HG03442 (cell line): ENCODE results near the gene TYK2.
A peak's percentile ranks its signal among the peaks of the same experiment; 100 is the strongest.

Source experiments
- ATAC-seq: cut with Tn5 transposase; IDR thresholded peaks from one replicate; pipeline ENCODE4 v1.9.1; 2021; ENCODE audit warnings: mild to moderate bottlenecking, moderate library complexity; ENCODE audit not compliant: unreplicated experiment

Gene TYK2

DNA sequence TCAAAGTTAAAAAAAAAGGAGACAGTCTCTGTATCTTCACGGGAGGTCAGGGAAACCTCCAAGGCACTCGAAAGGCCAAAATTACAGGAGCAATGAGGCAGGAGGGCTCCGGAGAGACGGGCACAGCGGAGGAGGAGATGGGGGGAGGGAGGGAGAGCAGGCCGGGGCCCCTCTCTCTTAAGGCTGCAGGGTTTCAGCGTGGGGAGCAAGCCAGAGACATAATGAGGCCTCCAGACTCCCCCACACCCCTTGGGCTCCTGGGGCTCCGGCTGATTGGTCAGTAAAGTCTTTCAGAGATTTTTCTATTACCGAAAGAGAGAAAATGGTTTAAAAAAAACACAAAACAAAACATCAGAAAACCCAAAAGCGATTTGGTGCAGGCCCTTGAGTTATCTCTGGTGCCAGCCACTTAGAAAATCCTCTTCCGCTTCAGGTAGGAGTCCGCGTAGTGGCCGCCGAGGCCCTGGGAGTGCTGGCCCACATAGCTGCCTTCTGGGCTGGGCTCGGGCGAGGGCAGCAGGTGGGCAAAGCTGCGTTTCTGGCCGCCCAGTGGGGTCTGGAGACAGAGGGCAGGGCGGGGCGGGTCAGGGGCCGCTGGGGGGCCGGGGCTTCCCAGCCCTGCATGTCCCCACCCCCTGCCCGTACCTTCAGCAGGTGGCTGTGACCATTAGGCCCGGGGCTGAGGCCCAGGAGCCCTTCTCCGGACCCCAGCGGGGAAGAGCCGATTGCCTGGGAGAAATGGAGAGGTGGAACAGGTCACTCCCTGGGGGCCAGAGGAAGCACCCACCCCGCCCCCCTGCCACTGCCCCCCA, 63.1 kb downstream of the TYK2 start:
- ATAC-seq = no peak

GRCh38 chr19:10316229-10317044, 63.9 kb downstream of the TYK2 start:
- ATAC-seq = no peak

- peak; percentile 67 for ATAC-seq
These were observed 64.8 kb downstream of the TYK2 start, which contains the start of gene FDX2 for GRCh38 chr19:10315335-10316214. FDX2 (minus strand) TSS chr19:10316015; CDS start chr19:10315996, 19 bp downstream.

GRCh38 chr19:10309423-10309822, 70.9 kb downstream of the TYK2 start, which contains the start of gene ZGLP1:
ZGLP1 (minus strand) TSS chr19:10309815.
- no peak for ATAC-seq

DNA sequence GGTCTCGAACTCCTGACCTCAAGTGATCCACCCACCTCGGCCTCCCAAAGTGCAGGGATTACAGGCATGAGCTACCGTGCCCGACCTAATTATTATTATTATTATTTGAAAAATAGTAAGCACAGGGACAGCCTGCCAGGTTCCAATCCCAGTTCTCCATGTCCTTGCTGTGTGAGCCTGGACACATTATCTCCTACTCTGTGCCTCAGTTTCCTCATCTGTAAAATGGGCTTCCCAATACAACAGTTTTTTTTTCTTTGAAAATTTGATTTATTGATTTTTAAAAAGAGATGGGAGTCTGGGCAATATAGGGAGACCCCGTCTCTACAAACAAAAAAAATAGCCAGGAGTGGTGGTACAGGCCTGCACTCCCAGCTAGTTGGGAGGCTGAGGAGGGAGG, 74.0 kb downstream of the TYK2 start:
- ATAC-seq = no peak

DNA sequence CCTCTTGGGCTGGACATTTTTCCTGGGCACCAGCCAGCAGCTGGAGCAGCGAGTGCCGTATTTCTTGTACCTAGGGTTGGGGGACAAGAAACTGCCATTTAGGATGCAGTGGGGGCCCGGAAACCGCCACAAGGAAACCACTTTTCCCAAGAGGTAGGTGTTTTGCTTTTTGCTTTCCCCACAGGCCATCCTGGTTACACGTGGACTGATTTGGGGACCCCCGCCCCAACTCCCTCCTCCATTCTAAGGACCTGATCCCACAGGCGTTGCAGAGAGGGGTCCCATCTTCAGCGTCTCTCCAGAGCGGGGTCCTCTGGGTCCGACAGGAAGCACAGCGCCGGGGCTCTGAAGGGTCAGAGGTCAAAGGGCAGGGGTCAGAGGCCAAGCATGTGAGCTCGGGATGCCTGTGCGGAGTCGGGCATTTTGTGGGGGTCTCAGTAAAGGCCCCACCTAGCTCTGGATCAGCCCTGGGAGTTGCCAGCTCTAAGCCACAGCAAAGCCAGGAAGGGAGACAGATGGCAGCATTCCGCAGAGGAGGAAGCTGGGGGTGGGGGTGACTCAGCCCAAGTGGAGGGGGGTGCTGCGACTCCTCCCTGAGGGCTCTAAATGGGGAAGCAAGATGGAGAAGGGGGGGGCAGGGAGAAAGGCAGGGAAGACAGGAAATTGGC, 75.1 kb downstream of the TYK2 start:
- no peak for ATAC-seq
